Right lung (tissue), 5 donors: Measurements from ENCODE around the gene TBC1D17. TPM values are rescaled to one million over a fixed set of nuclear protein-coding genes. Genes with fewer than 3 reads are reported as not detected.
"Not testable (repeated sequence)": the region's sequence is repeated elsewhere in the genome, so short reads cannot be mapped to it uniquely, and the experiment has no call there.

Experiments
- DNase-seq, 2 donors: peaks; one replicate each; pipeline ENCODE4 v3.0.0-alpha.2; 2013
- polyA plus RNA-seq, 5 donors: library from polyadenylated mRNA; unstranded; fragments of 120-200 nt; gene quantifications; one replicate each; pipeline versions ENCODE4 v1.2.1 to v1.2.3, GENCODE V29; 2013; ENCODE audit warnings: inconsistent platforms in 1 of 5, low replicate concordance in 1 of 5; ENCODE audit not compliant: insufficient read length in 5 of 5, insufficient read depth in 1 of 5

TBC1D17 gene
- polyA plus RNA-seq, 5 donors = 32.2 to 49.5 (median 48.3) TPM

DNA sequence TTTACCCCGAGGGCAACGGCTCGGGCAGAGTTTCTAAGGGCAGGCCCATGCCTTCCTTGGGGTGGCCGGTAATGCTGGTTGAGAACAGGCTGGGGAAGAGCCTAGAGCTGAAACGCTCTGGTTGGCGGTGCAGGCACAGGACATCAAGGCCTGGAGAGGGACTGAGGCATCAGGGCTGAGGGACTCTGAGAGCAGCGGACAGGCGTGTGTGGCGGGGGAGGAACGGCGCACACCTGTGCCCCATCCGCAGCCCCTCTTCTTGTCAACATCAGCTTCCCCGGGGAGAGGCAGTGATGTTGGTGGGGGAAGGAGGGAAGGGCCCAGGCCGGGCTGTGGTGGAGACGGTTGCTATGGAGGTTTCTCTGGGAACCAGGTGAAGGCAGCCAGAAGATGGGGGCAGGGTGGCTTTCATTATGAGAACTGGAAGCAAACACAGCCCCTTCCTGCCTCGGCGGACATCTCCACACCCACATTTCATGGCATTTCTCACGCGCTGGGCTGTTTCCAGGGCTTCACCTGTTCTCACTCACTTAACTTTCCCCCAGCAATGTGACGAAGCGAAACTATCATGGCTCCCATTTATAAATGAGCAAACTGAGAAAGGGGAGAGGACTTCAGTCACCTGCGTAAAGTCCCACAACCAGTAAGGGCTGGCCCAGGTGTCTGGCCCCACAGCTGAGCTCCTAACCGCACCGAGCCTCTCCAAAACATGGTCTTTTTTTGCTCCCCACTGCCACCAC lies 43.3 kb downstream of the TBC1D17 start:
- DNase-seq = no peak

DNA sequence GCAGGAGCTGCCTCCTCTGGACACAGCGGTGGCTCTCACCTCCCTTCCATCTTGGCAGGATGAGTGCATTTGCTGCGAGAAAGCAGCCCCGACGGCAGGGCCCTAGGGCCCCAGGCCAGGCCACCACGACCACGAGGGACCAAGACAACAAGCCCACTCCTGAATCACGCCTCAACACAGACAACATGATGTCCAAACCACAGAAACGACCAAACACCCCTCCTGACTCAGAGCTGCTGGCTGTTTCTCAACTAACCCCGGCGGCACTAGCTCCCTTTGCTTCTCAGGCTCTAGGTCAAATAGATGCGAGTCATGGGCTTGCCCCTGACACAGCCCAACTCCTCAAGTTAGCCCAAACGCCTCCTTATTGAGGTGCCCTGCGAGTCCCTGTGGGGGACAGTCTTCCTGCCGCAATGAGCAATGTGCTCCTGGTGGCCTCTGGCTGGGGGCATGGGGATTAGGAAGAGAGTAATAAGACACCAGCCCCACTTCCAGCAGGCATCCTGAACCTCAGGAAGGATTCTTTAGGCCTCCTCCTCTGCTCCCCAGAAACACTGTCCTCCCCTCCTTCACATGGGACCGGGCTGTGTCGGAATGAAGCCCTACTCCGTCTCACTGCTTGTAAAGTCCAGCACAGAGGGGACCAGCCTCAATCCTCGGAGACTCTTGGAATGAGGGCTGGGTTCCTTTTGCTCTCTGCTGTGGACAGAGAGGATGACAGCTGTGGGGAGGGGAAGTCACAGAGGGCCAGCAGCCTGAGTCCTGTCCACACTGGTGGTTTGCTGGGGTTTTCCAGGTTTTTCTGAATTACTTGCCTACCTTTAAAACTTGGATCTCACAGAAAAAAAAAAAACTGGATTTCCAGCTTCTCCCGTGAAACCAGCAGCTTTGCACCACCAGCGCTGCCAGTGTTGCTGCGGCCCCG lies 44.6 kb downstream of the TBC1D17 start:
- no peak for DNase-seq

- DNase-seq = no peak
These were observed 45.8 kb downstream of the TBC1D17 start for GRCh38 chr19:49923055-49924003.

- no peak for DNase-seq
These were observed 46.7 kb downstream of the TBC1D17 start for GRCh38 chr19:49924004-49924880.

GRCh38 chr19:49924881-49925210 lies 47.3 kb downstream of the TBC1D17 start:
- not testable (repeated sequence) for DNase-seq

DNA sequence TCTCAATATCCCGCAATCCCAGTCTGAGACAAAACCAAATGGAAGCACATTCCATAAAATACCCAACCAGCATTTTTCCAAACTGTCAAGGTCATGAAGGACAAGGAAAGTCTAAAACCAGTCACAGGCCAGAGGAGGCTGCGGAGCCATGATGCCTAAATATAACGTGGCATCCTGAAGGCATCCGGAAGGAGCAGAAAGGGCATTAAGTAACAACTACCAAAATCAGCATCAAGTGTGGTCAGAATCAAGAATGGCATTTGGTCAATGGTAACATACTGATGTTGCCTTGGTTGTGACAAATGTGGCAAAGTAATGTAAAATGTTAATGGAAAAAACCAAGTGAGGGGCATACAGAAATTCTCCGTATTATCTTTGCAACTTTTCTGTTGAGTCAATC lies 48.0 kb downstream of the TBC1D17 start:
- no peak for DNase-seq

DNA sequence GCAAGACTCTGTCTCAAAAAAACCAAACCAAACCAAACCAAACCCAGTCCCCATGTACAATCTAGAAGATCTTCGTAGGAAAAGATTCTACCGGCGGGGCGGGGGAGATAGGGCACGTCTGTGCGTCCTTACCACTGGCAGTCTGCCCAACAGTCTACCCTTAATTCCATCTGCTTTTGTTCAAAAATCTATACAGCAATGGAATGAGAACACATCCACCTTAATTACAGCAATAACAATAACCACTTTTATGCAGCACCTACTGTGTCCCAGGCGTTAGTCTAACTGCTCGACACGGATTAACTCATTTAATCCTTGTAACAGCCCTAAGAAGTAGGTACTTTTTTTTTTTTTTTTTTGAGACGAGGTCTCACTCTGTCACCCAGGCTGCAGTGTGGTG lies 49.0 kb downstream of the TBC1D17 start:
- DNase-seq = no peak

DNA sequence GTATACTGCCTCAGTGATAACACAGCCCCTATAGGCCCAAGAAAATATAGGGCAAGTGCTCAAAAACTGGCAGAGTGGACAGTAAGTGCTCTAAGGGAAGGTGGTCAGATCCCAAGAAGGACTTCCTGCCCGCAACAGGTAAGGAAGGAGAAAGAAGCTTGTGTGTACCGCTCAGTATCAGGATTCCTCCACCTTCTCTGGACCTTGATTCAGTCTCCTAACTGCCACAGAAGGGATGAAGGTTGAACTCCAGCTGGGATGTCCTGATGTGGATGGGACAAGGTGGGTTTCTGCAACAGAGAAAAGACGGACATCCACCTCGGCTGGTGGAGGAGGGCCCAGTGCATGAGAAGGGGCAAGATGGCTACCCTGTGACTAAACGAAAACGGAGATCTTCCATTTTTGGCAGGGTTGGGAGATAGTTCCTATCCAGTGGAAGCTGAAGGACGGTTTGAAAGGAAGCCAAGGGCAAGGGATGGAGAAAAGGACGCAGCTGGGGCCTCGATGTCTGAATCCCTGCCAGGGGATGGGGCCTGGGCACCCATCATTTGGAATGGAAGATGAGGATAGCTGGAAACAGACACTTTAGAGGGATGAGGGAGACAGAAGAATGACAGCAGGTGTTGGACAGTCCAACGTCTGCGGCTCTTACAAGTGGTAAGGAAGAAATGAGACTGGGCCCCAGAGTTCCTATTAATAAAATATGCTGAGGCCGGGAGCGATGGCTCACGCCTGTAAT lies 50.2 kb downstream of the TBC1D17 start:
- DNase-seq = no peak

- DNase-seq = no peak
These were observed 51.7 kb downstream of the TBC1D17 start, which contains the start of the genes ATF5 and NUP62 for GRCh38 chr19:49929121-49929610. Gene ATF5, plus strand, starts transcription at chr19:49929205. Its CDS starts 1,646 bp downstream, at chr19:49930851. Gene NUP62, minus strand, starts transcription at chr19:49929504. Its CDS starts 19,697 bp downstream, at chr19:49909807.

GRCh38 chr19:49929611-49930482 lies 52.3 kb downstream of the TBC1D17 start:
- peak; percentile 94 to 95 for DNase-seq

GRCh38 chr19:49930483-49931011 lies 53.0 kb downstream of the TBC1D17 start:
- no peak for DNase-seq

- no peak for DNase-seq
These were observed 54.0 kb downstream of the TBC1D17 start for GRCh38 chr19:49931293-49932040.

- DNase-seq = no peak
These were observed 54.5 kb downstream of the TBC1D17 start for GRCh38 chr19:49932041-49932451.

GRCh38 chr19:49932731-49933131 lies 55.2 kb downstream of the TBC1D17 start:
- DNase-seq = no peak

- DNase-seq = no peak
These were observed 56.1 kb downstream of the TBC1D17 start for GRCh38 chr19:49933643-49934042.

DNA sequence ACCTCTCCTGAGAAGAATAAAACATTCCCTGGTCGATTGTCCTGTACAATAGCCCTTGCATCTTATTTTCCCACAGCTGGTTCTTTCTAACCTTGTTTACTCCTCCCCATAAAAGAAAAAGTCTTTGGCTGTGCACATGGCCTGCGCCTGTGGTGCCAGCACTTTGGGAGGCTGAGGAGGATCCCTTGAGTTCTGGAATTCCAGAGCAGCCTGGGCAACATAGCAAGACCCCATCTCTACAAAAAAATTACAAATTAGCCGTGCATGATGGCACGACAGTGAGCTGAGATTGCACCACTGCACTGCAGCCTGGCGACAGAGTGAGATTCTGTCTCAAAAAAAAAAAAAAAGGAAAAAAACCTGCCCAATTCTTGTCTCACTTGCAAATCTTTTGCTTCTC lies 59.0 kb downstream of the TBC1D17 start:
- DNase-seq = no peak

DNA sequence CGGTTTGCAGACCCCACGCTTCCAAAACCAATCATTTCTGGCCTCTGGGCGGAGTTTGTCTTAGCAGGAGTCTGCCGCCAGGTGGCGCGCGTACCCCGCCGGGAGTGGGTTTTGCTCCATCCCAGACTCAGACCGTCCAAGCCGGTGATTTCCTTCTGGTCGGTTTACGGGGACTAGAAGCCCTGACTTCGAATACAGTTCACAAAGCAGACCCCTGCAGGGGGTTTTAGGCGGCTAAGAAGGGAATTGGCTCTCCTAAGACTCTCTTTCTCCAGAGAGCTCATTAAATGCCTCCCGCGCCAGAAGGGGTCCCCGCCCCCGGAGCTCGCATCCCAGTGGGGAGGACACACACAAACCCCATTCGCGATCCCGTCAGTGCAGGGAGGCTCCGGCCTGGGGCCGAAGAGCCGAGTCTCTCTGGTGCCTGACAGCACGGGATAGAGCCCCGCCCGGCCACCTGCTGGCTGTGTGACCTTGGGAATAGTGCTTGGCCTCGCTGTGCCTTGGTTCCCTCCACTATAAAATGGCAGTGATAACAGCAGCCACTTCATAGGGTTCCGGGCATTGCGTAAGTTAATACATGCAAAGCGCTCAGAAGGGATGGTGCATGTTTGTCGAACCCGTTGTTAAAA lies 60.4 kb downstream of the TBC1D17 start:
- peak; percentile 58 to 72 for DNase-seq
